SK-N-SH (cell line): ENCODE measurements around the gene ETV6.

Experiments used
- CTCF ChIP-seq: fragments of 200-600 bp; sonication (generic); IDR thresholded peaks from 2 replicates; pipeline ENCODE4 v1.6.1; 2017; ENCODE audit warnings: antibody characterized with exemption, mild to moderate bottlenecking, moderate library complexity
- EP300 ChIP-seq, 2 experiments: IDR thresholded peaks; 2 replicates each; pipeline versions ENCODE4 v1.4.0 to v1.6.1; 2012; ENCODE audit warnings: borderline replicate concordance in 1 of 2, low read depth in 1 of 2, low read length in 1 of 2
- MAX ChIP-seq: IDR thresholded peaks from 2 replicates; pipeline ENCODE4 v1.4.0; 2012; ENCODE audit warnings: low read depth
- MXI1 ChIP-seq: IDR thresholded peaks from 2 replicates; pipeline ENCODE4 v1.6.1; 2012; ENCODE audit warnings: mild to moderate bottlenecking, low read depth, low read length, improper control_type of control experiment
- NRF1 ChIP-seq: IDR thresholded peaks from 2 replicates; pipeline ENCODE4 v1.6.1; 2012; ENCODE audit warnings: low read depth, mild to moderate bottlenecking, low read length

- TF ChIP-seq CTCF (no peak), EP300 (IDR thresholded peaks at IDR 0.05; ENCODE audit: borderline replicate concordance in 1 of 2, low read depth in 1 of 2, low read length in 1 of 2) (no peak), MXI1 (no peak), MAX (no peak), NRF1 (no peak)
These were observed 171.0 kb downstream of the ETV6 start for GRCh38 chr12:11820476-11820875.
